Left renal pelvis (tissue), 4 donors: ENCODE data around the gene UCK1. TPM values are rescaled to one million over a fixed set of nuclear protein-coding genes. Genes with fewer than 3 reads are reported as not detected.
"Not testable (repeated sequence)": the region's sequence is repeated elsewhere in the genome, so short reads cannot be mapped to it uniquely, and the experiment has no call there.

Experiments used
- DNase-seq, 4 donors: peaks; one replicate each; pipeline ENCODE4 v3.0.0-alpha.2; 2013; ENCODE audit warnings: low read depth in 4 of 4, low spot score in 3 of 4
- polyA plus RNA-seq, 4 donors: library from polyadenylated mRNA; unstranded; fragments of 120-200 nt; gene quantifications; one replicate each; pipeline ENCODE4 v1.2.1, GENCODE V29; 2013; ENCODE audit not compliant: insufficient read length in 4 of 4

Gene UCK1
- polyA plus RNA-seq, 4 donors, result 26.5 to 44.5 (median 36.4) TPM

- DNase-seq, result no peak
Measured at GRCh38 chr9:131524665-131525315, 6.3 kb downstream of the UCK1 start.

- no peak for DNase-seq
Measured at GRCh38 chr9:131523451-131524435, 7.3 kb downstream of the UCK1 start.

GRCh38 chr9:131523086-131523388, 8.0 kb downstream of the UCK1 start:
- no peak for DNase-seq

GRCh38 chr9:131522257-131523085, 8.6 kb downstream of the UCK1 start:
- DNase-seq, result no peak

GRCh38 chr9:131521822-131522221, 9.2 kb downstream of the UCK1 start:
- no peak for DNase-seq

GRCh38 chr9:131521203-131521602, 9.9 kb downstream of the UCK1 start:
- no peak for DNase-seq

GRCh38 chr9:131520503-131520902, 10.6 kb downstream of the UCK1 start:
- no peak for DNase-seq

GRCh38 chr9:131518553-131518952, 12.5 kb downstream of the UCK1 start:
- DNase-seq, result no peak

GRCh38 chr9:131517761-131518190, 13.3 kb downstream of the UCK1 start:
- DNase-seq, result no peak

- DNase-seq, result no peak
Measured at GRCh38 chr9:131516930-131517329, 14.1 kb downstream of the UCK1 start.

GRCh38 chr9:131516100-131516499, 15.0 kb downstream of the UCK1 start:
- no peak for DNase-seq

- DNase-seq, result not testable (repeated sequence)
Measured at GRCh38 chr9:131515559-131516031, 15.5 kb downstream of the UCK1 start.

- no peak for DNase-seq
Measured at GRCh38 chr9:131513177-131513576, 17.9 kb downstream of the UCK1 start.

- no peak for DNase-seq
Measured at GRCh38 chr9:131511880-131512279, 19.2 kb downstream of the UCK1 start.

- no peak for DNase-seq
Measured at GRCh38 chr9:131511416-131511815, 19.6 kb downstream of the UCK1 start.

GRCh38 chr9:131505012-131505411, 26.1 kb downstream of the UCK1 start:
- DNase-seq, result no peak

GRCh38 chr9:131503626-131504465, 27.2 kb downstream of the UCK1 start:
- no peak for DNase-seq

- peak; percentile 54 to 73 (median 70) for DNase-seq
Measured at GRCh38 chr9:131502781-131503625, 28.1 kb downstream of the UCK1 start, which contains the start of gene POMT1. Gene POMT1 (plus strand): TSS chr9:131502918. CDS start chr9:131504219, 1,301 bp downstream.
